ENCODE measurements around the gene MGAT5B. TPM values are rescaled to one million over a fixed set of nuclear protein-coding genes. Genes with fewer than 3 reads are reported as not detected.

Gene MGAT5B
- total and polyA plus RNA-seq, 10 of the 15 experiments (the other 5 are each of a cell fraction or from before 2014, with no cell fraction given) = 0.13 TPM; not detected in 9

GRCh38 chr17:76847031-76847430 lies 21.2 kb upstream of the MGAT5B start:
- ATAC-seq (no peak), FAIRE-seq (no peak), DNase-seq (ENCODE audit: low read depth, low spot score) (no peak)
- CTCF ChIA-PET = interaction anchor here (1.5 kb wide), 1 partner anchor 21 kb away, joined by 5 read pairs; the partner anchor contains the start of gene MGAT5B
- H4K20me1 ChIP-seq (ENCODE audit: control insufficient read depth, insufficient read depth) = no peaks in the 10 kb centered on the region
- TF ChIP-seq MYC (IDR thresholded peaks at IDR 0.05; ENCODE audit: insufficient read depth, insufficient read length, insufficient replicate concordance, low read length, severe bottlenecking) (no peak), PAX5 (IDR thresholded peaks at IDR 0.05; ENCODE audit: borderline replicate concordance, low read depth, low read length) (no peak), RUNX3 (IDR thresholded peaks at IDR 0.05; ENCODE audit: low read length) (no peak), PML (IDR thresholded peaks at IDR 0.05; ENCODE audit: low read length) (no peak), JUNB (IDR thresholded peaks at IDR 0.05) (no peak)
- intact Hi-C loops (cut with micrococcal nuclease; ENCODE audit: unreplicated experiment) (no loop called here), in situ Hi-C loops (cut with MboI) (no loop called here)
- H3K4me3 ChIP-seq = no peak overlapping the region
- no peak overlapping the region for H3K9ac ChIP-seq (ENCODE audit: control insufficient read depth, insufficient read depth, low read length)
- no peak overlapping the region for H3K4me2 ChIP-seq (ENCODE audit: control insufficient read depth, insufficient read depth)
- POLR2A ChIA-PET = no interaction called here
- H2AFZ ChIP-seq (ENCODE audit: control insufficient read depth, low read depth, low read length) = no peak overlapping the region
- RAD21 ChIA-PET (ENCODE audit: unreplicated experiment) = no interaction called here
- H3K9me3 ChIP-seq (replicated peaks; ENCODE audit: control insufficient read depth, insufficient read depth, low read length) = no peaks in the 10 kb centered on the region
- WGBS (ENCODE audit: insufficient coverage, insufficient replicate concordance, low lambda C conversion rate, missing lambda C conversion rate) = 15% methylated on average over 2 of the region's 2 CpGs
- no TSS peak for BruUV-seq (replicated peaks)
- H3K79me2 ChIP-seq (ENCODE audit: control insufficient read depth, insufficient read depth, low read length) = no peaks in the 10 kb centered on the region
- no peaks in the 10 kb centered on the region for H3K36me3 ChIP-seq (ENCODE audit: control insufficient read depth in 2 of 2, insufficient read depth in 2 of 2, low read length in 1 of 2)
- SMC1A ChIA-PET (ENCODE audit: uncharacterized antibody, unreplicated experiment) = no interaction called here
- peaks cover 4 to 10% of the 10 kb centered on the region in 2 experiments for H3K27me3 ChIP-seq (replicated peaks in 1 of 2; ENCODE audit: control insufficient read depth in 2 of 2, insufficient read depth in 2 of 2, low read length in 1 of 2)
- no peak overlapping the region for H3K27ac ChIP-seq (ENCODE audit: control insufficient read depth, insufficient read depth)
- H3K4me1 ChIP-seq (ENCODE audit: control insufficient read depth, insufficient read depth, low read length) = no peaks in the 10 kb centered on the region

- RAD21 ChIA-PET (ENCODE audit: unreplicated experiment) = no interaction called here
- CTCF ChIA-PET = no interaction called here
- Histone ChIP-seq H3K4me1 (ENCODE audit: control insufficient read depth, insufficient read depth, low read length) (no peaks in the 10 kb centered on the region), H3K36me3 (ENCODE audit: control insufficient read depth in 2 of 2, insufficient read depth in 2 of 2, low read length in 1 of 2) (no peaks in the 10 kb centered on the region), H3K27me3 (replicated peaks in 1 of 2; ENCODE audit: control insufficient read depth in 2 of 2, insufficient read depth in 2 of 2, low read length in 1 of 2) (peaks cover 4 to 10% of the 10 kb centered on the region in 2 experiments), H3K27ac (ENCODE audit: control insufficient read depth, insufficient read depth) (no peak overlapping the region), H3K4me2 (ENCODE audit: control insufficient read depth, insufficient read depth) (no peak overlapping the region), H2AFZ (ENCODE audit: control insufficient read depth, low read depth, low read length) (no peak overlapping the region), H3K9me3 (replicated peaks; ENCODE audit: control insufficient read depth, insufficient read depth, low read length) (no peaks in the 10 kb centered on the region), H3K79me2 (ENCODE audit: control insufficient read depth, insufficient read depth, low read length) (no peaks in the 10 kb centered on the region), H3K9ac (ENCODE audit: control insufficient read depth, insufficient read depth, low read length) (no peak overlapping the region), H4K20me1 (ENCODE audit: control insufficient read depth, insufficient read depth) (no peaks in the 10 kb centered on the region), H3K4me3 (no peak overlapping the region)
- TF ChIP-seq RELA (IDR thresholded peaks at IDR 0.05; ENCODE audit: borderline replicate concordance, partially characterized antibody) (no peak), FOXK2 (IDR thresholded peaks at IDR 0.05) (no peak), POLR2A (IDR thresholded peaks at IDR 0.05; ENCODE audit: low read depth, low read length) (no peak), BCLAF1 (IDR thresholded peaks at IDR 0.05) (no peak), NR2F1 (conservative IDR thresholded peaks at IDR 0.05) (no peak), E2F8 (IDR thresholded peaks at IDR 0.05; ENCODE audit: low read depth, partially characterized antibody) (no peak), RB1 (IDR thresholded peaks at IDR 0.05; ENCODE audit: borderline replicate concordance) (no peak), SMARCA5 (IDR thresholded peaks at IDR 0.05) (no peak), SREBF2 (IDR thresholded peaks at IDR 0.05; ENCODE audit: low read length) (no peak)
- 59% methylated on average over 8 of the region's 8 CpGs for WGBS (ENCODE audit: insufficient coverage, insufficient replicate concordance, low lambda C conversion rate, missing lambda C conversion rate)
- FAIRE-seq (no peak), DNase-seq (ENCODE audit: low read depth, low spot score) (no peak), ATAC-seq (no peak)
- POLR2A ChIA-PET = no interaction called here
- BruUV-seq (replicated peaks) = no TSS peak
- in situ Hi-C loops (cut with MboI) = no loop called here
- intact Hi-C loops (cut with micrococcal nuclease; ENCODE audit: unreplicated experiment) = no loop called here
- SMC1A ChIA-PET (ENCODE audit: uncharacterized antibody, unreplicated experiment) = no interaction called here
Measured at GRCh38 chr17:76848670-76849069, 19.5 kb upstream of the MGAT5B start.
